ENCODE results near the gene CD69. TPM values are rescaled to one million over a fixed set of nuclear protein-coding genes. Genes with fewer than 3 reads are reported as not detected.
A peak's percentile ranks its signal among the peaks of the same experiment; 100 is the strongest.
"Not testable (repeated sequence)": the region's sequence is repeated elsewhere in the genome, so short reads cannot be mapped to it uniquely, and the experiment has no call there.

Gene CD69
- total RNA-seq, 1 donor from 2014 or later: 0.25 TPM

- no peak for DNase-seq (ENCODE audit: low read depth)
Observed at GRCh38 chr12:9719790-9720189, 40.9 kb downstream of the CD69 start.

- peak; percentile 80 for DNase-seq (ENCODE audit: low read depth)
Observed at GRCh38 chr12:9718968-9719367, 41.7 kb downstream of the CD69 start.

- no peak for DNase-seq (ENCODE audit: low read depth)
Observed at GRCh38 chr12:9717070-9717925, 43.4 kb downstream of the CD69 start.

- DNase-seq (ENCODE audit: low read depth): peak; percentile 4
Observed at GRCh38 chr12:9713032-9713558, 47.6 kb downstream of the CD69 start.

GRCh38 chr12:9711664-9712063 lies 49.0 kb downstream of the CD69 start:
- peak; percentile 71 for DNase-seq (ENCODE audit: low read depth)

GRCh38 chr12:9710584-9711375 lies 49.9 kb downstream of the CD69 start:
- no peak for DNase-seq (ENCODE audit: low read depth)

- DNase-seq (ENCODE audit: low read depth): no peak
Observed at GRCh38 chr12:9708853-9709252, 51.8 kb downstream of the CD69 start.

- peak; percentile 51 for DNase-seq (ENCODE audit: low read depth)
Observed at GRCh38 chr12:9707864-9708808, 52.6 kb downstream of the CD69 start.

- DNase-seq (ENCODE audit: low read depth): no peak
Observed at GRCh38 chr12:9707356-9707755, 53.3 kb downstream of the CD69 start.

- DNase-seq (ENCODE audit: low read depth): no peak
Observed at GRCh38 chr12:9706086-9706685, 54.5 kb downstream of the CD69 start.

- not testable (repeated sequence) for DNase-seq (ENCODE audit: low read depth)
Observed at GRCh38 chr12:9704561-9704960, 56.1 kb downstream of the CD69 start.

Other genes with a start within 250 kb of the CD69 start
- gene KLRB1, start 153.0 kb downstream of the CD69 start, total RNA-seq: not detected in 2 replicates
- 1.2 and 2.2 TPM in 2 replicates for gene CLEC2D, start 91.2 kb downstream of the CD69 start, total RNA-seq
- gene CLECL1, start 27.8 kb downstream of the CD69 start, total RNA-seq: not detected in 2 replicates
- 0.15 and 1.4 TPM in 2 replicates for gene KLRF1, start 66.6 kb upstream of the CD69 start, total RNA-seq
- gene CLEC2B, start 108.5 kb upstream of the CD69 start, total RNA-seq: 0.10 and 0.52 TPM in 2 replicates
- not detected in 2 replicates for gene KLRF2, start 120.6 kb upstream of the CD69 start, total RNA-seq
- not detected in 2 replicates for gene CLEC2A, start 171.5 kb upstream of the CD69 start, total RNA-seq
- gene CLEC12A, start 210.5 kb upstream of the CD69 start, total RNA-seq: not detected in 2 replicates
- not detected in 2 replicates for gene CLEC1B, start 238.2 kb upstream of the CD69 start, total RNA-seq
- gene CLEC12B, start 249.7 kb upstream of the CD69 start, total RNA-seq: not detected in 2 replicates